Stimulated activated effector memory CD8-positive, alpha-beta T cell treated with anti-CD3 and anti-CD28 coated beads, Interleukin-12 subunit alpha, Interleukin-12 subunit beta, amount 100 ng/mL, for 72 hours (primary cell): ENCODE results near the gene EPB41.
"Not testable (repeated sequence)": the region's sequence is repeated elsewhere in the genome, so short reads cannot be mapped to it uniquely, and the experiment has no call there.

ENCODE experiments used
- ATAC-seq: fragments of 150-1000 bp; cut with Tn5 transposase; 2 replicates; pipeline ENCODE4 v1.10.0; 2021
- DNase-seq, 2 donors: peaks; one replicate each; pipeline ENCODE4 v3.0.0; 2021 to 2022; ENCODE audit warnings: low spot score in 2 of 2
- H3K27ac Mint-ChIP-seq: one replicate; pipeline ENCODE4 v1.8.0; 2022; ENCODE audit warnings: mild to moderate bottlenecking, mixed read lengths
- H3K36me3 Mint-ChIP-seq: one replicate; pipeline ENCODE4 v1.8.0; 2022; ENCODE audit warnings: mild to moderate bottlenecking, mixed read lengths
- H3K4me1 Mint-ChIP-seq: one replicate; pipeline ENCODE4 v1.8.0; 2022; ENCODE audit warnings: mixed read lengths
- H3K4me3 Mint-ChIP-seq: one replicate; pipeline ENCODE4 v1.8.0; 2022; ENCODE audit warnings: mild to moderate bottlenecking, mixed read lengths
- H3K9me3 Mint-ChIP-seq: one replicate; pipeline ENCODE4 v1.8.0; 2022; ENCODE audit warnings: mixed read lengths

Gene EPB41

GRCh38 chr1:29017975-29018712 lies 103.8 kb downstream of the EPB41 start:
- Mint-ChIP-seq H3K27ac (peak overlapping the region; percentile 18), H3K36me3 (peaks cover 61% of the 10 kb centered on the region), H3K4me3 (no peak overlapping the region), H3K4me1 (peaks cover 11% of the 10 kb centered on the region), H3K9me3 (no peaks in the 10 kb centered on the region)
- ATAC-seq (no peak), DNase-seq (no peak)

DNA sequence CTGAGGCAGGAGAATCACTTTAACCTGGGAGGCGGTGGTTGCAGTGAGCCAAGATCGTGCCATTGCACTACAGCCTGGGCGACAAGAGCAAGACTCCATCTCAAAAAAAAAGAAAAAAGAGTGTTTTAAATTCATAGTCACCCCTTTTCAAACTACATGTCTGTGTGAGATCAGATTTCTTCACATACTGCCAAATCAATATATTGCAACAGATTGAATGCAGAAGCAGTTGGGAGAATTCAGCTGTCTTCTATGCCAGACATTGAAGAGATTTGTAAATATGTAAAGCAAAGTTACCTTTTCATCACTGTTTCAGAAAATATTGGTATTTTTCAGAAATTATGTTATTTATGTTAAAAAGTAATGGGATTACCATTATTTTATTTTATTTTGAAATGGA lies 108.3 kb downstream of the EPB41 start:
- H3K4me1 Mint-ChIP-seq: peaks cover 13% of the 10 kb centered on the region
- H3K27ac Mint-ChIP-seq: no peak overlapping the region
- peaks cover 49% of the 10 kb centered on the region for H3K36me3 Mint-ChIP-seq
- H3K9me3 Mint-ChIP-seq: no peaks in the 10 kb centered on the region
- no peak for DNase-seq
- no peak for ATAC-seq
- H3K4me3 Mint-ChIP-seq: no peak overlapping the region

GRCh38 chr1:29029667-29030066 lies 115.3 kb downstream of the EPB41 start:
- H3K4me1 Mint-ChIP-seq: peaks cover 7% of the 10 kb centered on the region
- H3K9me3 Mint-ChIP-seq: no peaks in the 10 kb centered on the region
- peaks cover 78% of the 10 kb centered on the region for H3K36me3 Mint-ChIP-seq
- H3K27ac Mint-ChIP-seq: no peak overlapping the region
- DNase-seq (no peak), ATAC-seq (no peak)
- H3K4me3 Mint-ChIP-seq: no peak overlapping the region

DNA sequence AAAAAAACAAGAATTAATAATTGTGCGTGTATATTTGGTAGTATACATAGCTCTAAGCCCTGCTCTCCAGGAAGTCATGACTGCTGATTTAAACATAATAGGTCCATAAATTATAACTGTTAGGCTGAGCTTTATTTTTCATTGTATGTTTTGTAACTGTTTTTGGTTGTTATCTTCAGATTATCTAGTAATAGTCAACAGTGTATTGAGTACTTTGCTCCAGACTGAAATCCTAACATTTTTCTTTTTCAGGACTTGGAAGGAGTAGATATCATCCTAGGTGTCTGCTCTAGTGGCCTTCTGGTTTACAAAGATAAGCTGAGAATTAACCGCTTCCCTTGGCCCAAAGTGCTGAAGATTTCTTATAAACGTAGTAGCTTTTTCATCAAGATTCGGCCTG lies 118.5 kb downstream of the EPB41 start:
- no peaks in the 10 kb centered on the region for H3K9me3 Mint-ChIP-seq
- H3K27ac Mint-ChIP-seq: no peak overlapping the region
- peaks cover 84% of the 10 kb centered on the region for H3K36me3 Mint-ChIP-seq
- ATAC-seq (no peak), DNase-seq (no peak)
- no peak overlapping the region for H3K4me3 Mint-ChIP-seq
- no peaks in the 10 kb centered on the region for H3K4me1 Mint-ChIP-seq

DNA sequence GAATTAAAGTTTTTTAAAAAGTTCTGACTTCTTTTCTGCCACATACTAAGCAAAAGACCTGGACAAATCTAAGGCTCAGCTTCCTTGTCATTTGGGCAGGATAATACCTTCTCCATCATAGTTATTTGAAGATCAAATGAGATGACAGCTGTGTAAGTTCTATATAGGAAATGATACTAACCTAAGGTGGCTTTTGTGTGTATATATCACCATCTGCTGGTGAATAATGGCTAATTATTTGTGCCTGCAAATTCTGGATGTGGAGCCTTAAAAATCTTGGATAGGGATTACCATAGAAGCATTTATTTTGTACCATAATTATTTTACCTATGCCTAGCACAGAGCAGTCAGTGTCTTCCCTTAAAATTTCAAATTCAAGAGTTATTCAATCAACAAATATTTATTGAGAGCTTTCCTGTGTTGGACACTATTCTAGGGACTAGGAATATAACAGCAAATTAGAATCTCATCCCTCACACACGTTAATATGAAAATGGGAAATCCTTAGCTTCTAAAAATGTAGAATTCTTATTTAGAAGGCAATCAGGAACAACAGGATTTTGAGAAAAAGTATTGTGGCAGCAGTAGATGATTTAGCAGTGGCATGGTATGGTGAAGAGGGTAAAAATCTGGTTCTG lies 119.6 kb downstream of the EPB41 start:
- Mint-ChIP-seq H3K9me3 (no peaks in the 10 kb centered on the region), H3K4me3 (no peak overlapping the region), H3K4me1 (no peaks in the 10 kb centered on the region), H3K36me3 (peaks cover 88% of the 10 kb centered on the region), H3K27ac (no peak overlapping the region)
- ATAC-seq: no peak
- no peak for DNase-seq

- H3K36me3 Mint-ChIP-seq: peaks cover 62% of the 10 kb centered on the region
- H3K9me3 Mint-ChIP-seq: no peaks in the 10 kb centered on the region
- peaks cover 4% of the 10 kb centered on the region for H3K4me1 Mint-ChIP-seq
- no peak overlapping the region for H3K4me3 Mint-ChIP-seq
- DNase-seq (no peak), ATAC-seq (no peak)
- H3K27ac Mint-ChIP-seq: peak overlapping the region; percentile 22
These were observed 129.1 kb downstream of the EPB41 start for GRCh38 chr1:29043274-29043965.

DNA sequence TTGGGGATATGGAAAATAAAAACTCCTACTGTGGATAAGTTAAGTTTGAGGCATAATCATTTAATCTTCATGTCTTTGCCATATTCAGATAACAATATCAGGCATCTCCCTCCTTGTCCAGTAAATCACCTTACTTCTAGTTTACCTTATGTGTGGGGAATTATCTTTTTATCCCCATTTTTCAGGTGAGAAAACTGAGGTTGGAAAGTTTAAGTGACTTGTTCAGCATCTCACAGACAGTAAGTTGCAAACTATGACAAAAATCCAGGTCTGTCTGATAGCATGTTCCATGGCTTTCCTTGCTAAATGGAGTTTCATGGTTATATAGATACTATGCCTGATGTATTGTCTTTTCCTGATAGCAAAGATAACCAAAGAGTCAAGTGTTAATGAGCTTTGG lies 129.6 kb downstream of the EPB41 start:
- Mint-ChIP-seq H3K27ac (no peak overlapping the region), H3K36me3 (peaks cover 56% of the 10 kb centered on the region), H3K4me3 (no peak overlapping the region), H3K4me1 (peaks cover 4% of the 10 kb centered on the region), H3K9me3 (no peaks in the 10 kb centered on the region)
- DNase-seq (no peak), ATAC-seq (no peak)

GRCh38 chr1:29045663-29046062 lies 131.3 kb downstream of the EPB41 start:
- H3K4me1 Mint-ChIP-seq, H3K27ac Mint-ChIP-seq, H3K4me3 Mint-ChIP-seq, H3K9me3 Mint-ChIP-seq, DNase-seq, ATAC-seq: not testable (repeated sequence)
- H3K36me3 Mint-ChIP-seq: peaks cover 47% of the 10 kb centered on the region

GRCh38 chr1:29047142-29047541 lies 132.8 kb downstream of the EPB41 start:
- no peak overlapping the region for H3K4me3 Mint-ChIP-seq
- no peak for DNase-seq
- H3K36me3 Mint-ChIP-seq: peaks cover 55% of the 10 kb centered on the region
- ATAC-seq: no peak
- peaks cover under 1% of the 10 kb centered on the region for H3K4me1 Mint-ChIP-seq
- H3K9me3 Mint-ChIP-seq: no peaks in the 10 kb centered on the region
- H3K27ac Mint-ChIP-seq: peak overlapping the region; percentile 60

GRCh38 chr1:29050166-29050565 lies 135.8 kb downstream of the EPB41 start:
- Mint-ChIP-seq H3K36me3 (peaks cover 68% of the 10 kb centered on the region), H3K4me3 (no peak overlapping the region), H3K4me1 (no peaks in the 10 kb centered on the region), H3K27ac (peak overlapping the region; percentile 43), H3K9me3 (no peaks in the 10 kb centered on the region)
- DNase-seq (no peak), ATAC-seq (no peak)

DNA sequence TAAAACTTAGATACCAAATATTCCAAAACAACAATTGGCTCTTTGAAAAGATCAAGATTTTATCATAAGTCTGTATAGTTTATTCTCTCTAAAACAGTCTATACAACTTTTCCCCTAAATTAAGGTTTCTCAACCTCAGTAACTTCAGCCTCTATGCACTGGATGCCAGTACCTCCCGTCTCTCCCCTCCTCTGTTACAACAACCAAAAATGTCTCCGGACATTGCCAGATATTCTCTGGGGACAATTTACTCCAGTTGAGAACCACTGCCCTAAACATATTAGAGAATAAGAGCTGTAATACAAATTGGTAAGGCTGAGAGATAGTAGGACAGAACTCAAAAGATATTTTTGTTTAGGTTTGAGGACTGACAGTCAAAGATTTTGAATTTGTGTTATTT lies 137.7 kb downstream of the EPB41 start:
- no peak for DNase-seq
- H3K9me3 Mint-ChIP-seq: no peaks in the 10 kb centered on the region
- H3K27ac Mint-ChIP-seq: peak overlapping the region; percentile 23
- no peaks in the 10 kb centered on the region for H3K4me1 Mint-ChIP-seq
- H3K36me3 Mint-ChIP-seq: peaks cover 66% of the 10 kb centered on the region
- no peak overlapping the region for H3K4me3 Mint-ChIP-seq
- no peak for ATAC-seq

GRCh38 chr1:29052941-29053340 lies 138.6 kb downstream of the EPB41 start:
- Mint-ChIP-seq H3K4me1 (no peaks in the 10 kb centered on the region), H3K4me3 (no peak overlapping the region), H3K9me3 (no peaks in the 10 kb centered on the region), H3K27ac (no peak overlapping the region), H3K36me3 (peaks cover 57% of the 10 kb centered on the region)
- no peak for DNase-seq
- no peak for ATAC-seq

DNA sequence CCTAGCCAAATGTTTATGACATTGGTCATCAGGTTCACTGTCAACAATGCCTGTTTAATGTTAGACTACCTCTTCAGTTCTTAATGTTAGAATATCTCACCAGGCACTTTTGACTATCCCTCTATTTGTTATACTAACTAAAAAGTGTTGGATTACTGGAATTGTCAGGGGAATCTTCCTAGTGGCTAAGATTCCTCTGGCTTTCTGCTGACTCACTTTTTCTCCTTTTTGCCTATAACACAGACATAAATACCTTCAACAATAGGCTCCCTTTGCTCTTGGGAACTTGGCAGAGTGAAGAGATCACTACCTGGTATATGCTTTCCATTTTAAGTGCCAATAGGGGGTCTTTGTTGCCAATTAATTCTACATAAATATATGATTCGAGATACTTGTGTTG lies 140.8 kb downstream of the EPB41 start:
- H3K27ac Mint-ChIP-seq: no peak overlapping the region
- no peak for ATAC-seq
- no peaks in the 10 kb centered on the region for H3K4me1 Mint-ChIP-seq

DNA sequence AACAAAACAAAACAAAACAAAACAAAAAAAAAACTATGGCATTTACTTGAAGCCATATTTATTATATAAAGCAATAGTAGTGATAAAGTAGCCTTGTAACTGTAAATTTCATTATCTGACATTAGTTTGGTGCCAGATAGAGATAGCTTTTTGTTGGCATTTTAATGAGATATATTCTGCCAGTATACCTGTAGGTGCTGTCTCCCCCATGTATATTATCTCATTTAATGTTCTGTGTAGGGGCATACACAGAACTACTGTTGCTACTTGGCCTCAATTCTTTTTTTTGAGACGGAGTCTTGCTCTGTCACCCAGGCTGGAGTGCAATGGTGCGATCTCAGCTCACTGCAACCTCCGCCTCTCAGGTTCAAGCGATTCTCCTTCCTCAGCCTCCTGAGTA lies 141.9 kb downstream of the EPB41 start:
- no peaks in the 10 kb centered on the region for H3K9me3 Mint-ChIP-seq
- H3K4me1 Mint-ChIP-seq: no peaks in the 10 kb centered on the region
- ATAC-seq (no peak), DNase-seq (no peak)
- no peak overlapping the region for H3K4me3 Mint-ChIP-seq
- H3K36me3 Mint-ChIP-seq: peaks cover 59% of the 10 kb centered on the region
- no peak overlapping the region for H3K27ac Mint-ChIP-seq

More for the DNA sequence above, 140.8 kb downstream of the EPB41 start:
- DNase-seq: no peak
- Mint-ChIP-seq H3K4me3 (no peak overlapping the region), H3K9me3 (no peaks in the 10 kb centered on the region), H3K36me3 (peaks cover 61% of the 10 kb centered on the region)

DNA sequence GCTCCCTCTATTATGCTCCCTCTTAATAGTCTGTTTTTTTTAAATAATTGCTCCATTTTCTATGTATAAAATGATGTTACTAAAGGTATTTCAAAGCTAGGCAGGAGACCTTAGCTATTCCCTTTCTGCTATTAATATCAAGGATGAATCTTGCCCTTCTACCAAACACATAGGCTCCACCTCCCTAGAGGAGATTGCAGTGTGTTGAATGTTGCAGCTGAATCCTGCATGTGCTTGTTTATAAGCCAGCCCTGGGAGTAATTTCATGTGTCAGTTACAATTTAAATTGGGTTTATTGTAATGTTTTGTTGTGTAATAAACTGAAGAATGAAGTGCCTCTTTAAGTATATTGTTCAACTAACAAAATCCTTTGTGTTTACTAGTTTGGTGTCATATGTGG lies 143.3 kb downstream of the EPB41 start:
- H3K27ac Mint-ChIP-seq: no peak overlapping the region

More for the DNA sequence above, 143.3 kb downstream of the EPB41 start:
- ATAC-seq: no peak
- H3K4me3 Mint-ChIP-seq: no peak overlapping the region
- peaks cover 51% of the 10 kb centered on the region for H3K36me3 Mint-ChIP-seq
- DNase-seq: no peak
- peaks cover 11% of the 10 kb centered on the region for H3K4me1 Mint-ChIP-seq
- H3K9me3 Mint-ChIP-seq: no peaks in the 10 kb centered on the region
